ENCODE results near the gene CYP4A22. TPM values are rescaled to one million over a fixed set of nuclear protein-coding genes. Genes with fewer than 3 reads are reported as not detected.
A peak's percentile ranks its signal among the peaks of the same experiment; 100 is the strongest.
"Not testable (repeated sequence)": the region's sequence is repeated elsewhere in the genome, so short reads cannot be mapped to it uniquely, and the experiment has no call there.

Gene CYP4A22
- total RNA-seq, 4 donors from 2014 or later: not detected

- peak; percentile 93 to 94 for DNase-seq (ENCODE audit: low spot score in 2 of 2)
- 15% methylated on average over 12 of the region's 16 CpGs for WGBS
- Histone ChIP-seq H3K4me3 (peak within 1 kb of the TSS; percentile 21), H3K27ac (peak within 1 kb of the TSS; percentile 47), H3K4me1 (peaks cover 47% of the 10 kb centered on the region), H3K27me3 (no peaks in the 10 kb centered on the region), H3K9me3 (no peaks in the 10 kb centered on the region), H3K36me3 (no peaks in the 10 kb centered on the region)
- TF ChIP-seq POLR2AphosphoS5 (IDR thresholded peaks at IDR 0.05): peak in 1 of 3 donors; percentile 45
- TF ChIP-seq, protein P1, sequence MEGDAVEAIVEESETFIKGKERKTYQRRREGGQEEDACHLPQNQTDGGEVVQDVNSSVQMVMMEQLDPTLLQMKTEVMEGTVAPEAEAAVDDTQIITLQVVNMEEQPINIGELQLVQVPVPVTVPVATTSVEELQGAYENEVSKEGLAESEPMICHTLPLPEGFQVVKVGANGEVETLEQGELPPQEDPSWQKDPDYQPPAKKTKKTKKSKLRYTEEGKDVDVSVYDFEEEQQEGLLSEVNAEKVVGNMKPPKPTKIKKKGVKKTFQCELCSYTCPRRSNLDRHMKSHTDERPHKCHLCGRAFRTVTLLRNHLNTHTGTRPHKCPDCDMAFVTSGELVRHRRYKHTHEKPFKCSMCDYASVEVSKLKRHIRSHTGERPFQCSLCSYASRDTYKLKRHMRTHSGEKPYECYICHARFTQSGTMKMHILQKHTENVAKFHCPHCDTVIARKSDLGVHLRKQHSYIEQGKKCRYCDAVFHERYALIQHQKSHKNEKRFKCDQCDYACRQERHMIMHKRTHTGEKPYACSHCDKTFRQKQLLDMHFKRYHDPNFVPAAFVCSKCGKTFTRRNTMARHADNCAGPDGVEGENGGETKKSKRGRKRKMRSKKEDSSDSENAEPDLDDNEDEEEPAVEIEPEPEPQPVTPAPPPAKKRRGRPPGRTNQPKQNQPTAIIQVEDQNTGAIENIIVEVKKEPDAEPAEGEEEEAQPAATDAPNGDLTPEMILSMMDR (IDR thresholded peaks at IDR 0.05): no peak
Observed at GRCh38 chr1:47189844-47190508, 52.7 kb downstream of the CYP4A22 start, which contains the start of gene PDZK1IP1. PDZK1IP1 (minus strand) TSS chr1:47190036; CDS start chr1:47189932, 104 bp downstream.

- H3K9me3 ChIP-seq: no peaks in the 10 kb centered on the region
- 31% methylated on average over 5 of the region's 5 CpGs for WGBS
- H3K27ac ChIP-seq: peak overlapping the region; percentile 47
- peaks cover 47% of the 10 kb centered on the region for H3K4me1 ChIP-seq
- no peaks in the 10 kb centered on the region for H3K36me3 ChIP-seq
- TF ChIP-seq EP300 (IDR thresholded peaks at IDR 0.05) (no peak), POLR2A (IDR thresholded peaks at IDR 0.05) (no peak), POLR2AphosphoS5 (IDR thresholded peaks at IDR 0.05) (no peak)
- TF ChIP-seq, protein P1 (IDR thresholded peaks at IDR 0.05): no peak
- no peak for DNase-seq (ENCODE audit: low spot score in 2 of 2)
- H3K4me3 ChIP-seq: no peak overlapping the region
- H3K27me3 ChIP-seq: no peaks in the 10 kb centered on the region
Observed at GRCh38 chr1:47190509-47190855, 53.2 kb downstream of the CYP4A22 start.

GRCh38 chr1:47190857-47191256 lies 53.6 kb downstream of the CYP4A22 start:
- H3K4me3 ChIP-seq: no peak overlapping the region
- peak in 1 of 2 donors; percentile 52 for DNase-seq (ENCODE audit: low spot score in 2 of 2)
- TF ChIP-seq POLR2A (IDR thresholded peaks at IDR 0.05): no peak
- no peak for TF ChIP-seq POLR2AphosphoS5 (IDR thresholded peaks at IDR 0.05)
- TF ChIP-seq, protein P1 (IDR thresholded peaks at IDR 0.05): no peak
- no peak for TF ChIP-seq EP300 (IDR thresholded peaks at IDR 0.05)
- no peaks in the 10 kb centered on the region for H3K9me3 ChIP-seq
- H3K4me1 ChIP-seq: peaks cover 47% of the 10 kb centered on the region
- H3K27me3 ChIP-seq: no peaks in the 10 kb centered on the region
- H3K36me3 ChIP-seq: no peaks in the 10 kb centered on the region
- 80% methylated on average over 3 of the region's 6 CpGs for WGBS
- H3K27ac ChIP-seq: peak overlapping the region; percentile 47

- H3K36me3 ChIP-seq: no peaks in the 10 kb centered on the region
- no peaks in the 10 kb centered on the region for H3K27me3 ChIP-seq
- DNase-seq (ENCODE audit: low spot score in 2 of 2): peak in 1 of 2 donors; percentile 54
- no peak overlapping the region for H3K27ac ChIP-seq
- no peaks in the 10 kb centered on the region for H3K9me3 ChIP-seq
- no peak overlapping the region for H3K4me3 ChIP-seq
- TF ChIP-seq EP300 (IDR thresholded peaks at IDR 0.05): no peak
- no peak for TF ChIP-seq POLR2A (IDR thresholded peaks at IDR 0.05)
- TF ChIP-seq, protein P1 (IDR thresholded peaks at IDR 0.05): no peak
- TF ChIP-seq POLR2AphosphoS5 (IDR thresholded peaks at IDR 0.05): no peak
- peaks cover 47% of the 10 kb centered on the region for H3K4me1 ChIP-seq
- WGBS: 59% methylated on average over 4 of the region's 4 CpGs
Observed at GRCh38 chr1:47191940-47192457, 54.8 kb downstream of the CYP4A22 start.

DNA sequence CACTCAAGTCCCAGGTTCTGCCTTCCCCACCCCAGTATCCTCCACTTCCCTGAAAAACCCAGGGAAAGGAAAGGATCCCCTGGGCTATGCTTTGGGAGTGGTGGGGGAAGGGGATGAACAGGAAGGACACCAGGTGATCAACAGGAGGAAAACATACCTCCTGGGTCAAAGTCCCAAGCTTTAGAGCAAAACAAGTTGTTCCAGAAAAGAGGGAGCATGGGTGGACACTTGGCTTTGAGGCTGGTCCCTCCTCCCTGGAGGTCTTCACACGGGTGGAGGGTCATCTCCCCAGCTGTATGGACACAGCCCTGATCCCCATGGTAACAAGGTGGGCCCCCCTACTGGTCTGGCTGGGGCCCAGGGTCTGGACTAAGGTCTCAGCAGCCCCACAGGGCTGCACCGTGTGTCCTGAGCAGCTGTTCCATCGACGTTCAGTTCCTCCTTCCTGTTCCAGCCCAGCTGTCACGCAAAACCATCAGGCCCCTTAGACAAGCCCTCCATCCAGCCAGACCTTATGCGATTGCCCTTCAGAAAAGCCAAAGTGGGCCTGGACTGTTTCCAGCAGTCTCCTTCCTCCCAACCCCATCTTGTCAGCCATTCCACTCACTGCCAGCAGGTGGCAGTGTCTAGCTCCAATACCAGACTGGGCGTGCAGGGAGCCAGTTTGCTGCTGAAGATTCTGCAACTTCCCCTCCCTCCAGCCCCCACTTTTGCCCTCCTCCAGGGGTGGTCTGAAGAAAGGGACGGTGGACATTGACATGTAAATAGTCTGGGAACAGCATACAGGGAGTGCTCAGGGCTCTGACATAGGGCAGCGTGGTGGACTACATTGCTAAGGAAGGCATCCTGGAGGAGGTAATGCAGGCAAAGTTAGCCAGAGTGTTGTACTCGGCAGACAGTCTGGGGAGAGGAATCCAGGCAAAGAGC lies 55.5 kb downstream of the CYP4A22 start:
- DNase-seq (ENCODE audit: low spot score in 2 of 2): peak; percentile 85 to 87
- H3K27ac ChIP-seq: no peak overlapping the region
- 15% methylated on average over 8 of the region's 10 CpGs for WGBS
- H3K27me3 ChIP-seq: no peaks in the 10 kb centered on the region
- H3K4me3 ChIP-seq: no peak overlapping the region
- no peaks in the 10 kb centered on the region for H3K9me3 ChIP-seq
- H3K4me1 ChIP-seq: peaks cover 43% of the 10 kb centered on the region
- TF ChIP-seq POLR2A (IDR thresholded peaks at IDR 0.05) (no peak), EP300 (IDR thresholded peaks at IDR 0.05) (no peak), POLR2AphosphoS5 (IDR thresholded peaks at IDR 0.05) (no peak)
- TF ChIP-seq, protein P1 (IDR thresholded peaks at IDR 0.05): peak; percentile 52 to 92
- no peaks in the 10 kb centered on the region for H3K36me3 ChIP-seq

GRCh38 chr1:47193496-47193895 lies 56.3 kb downstream of the CYP4A22 start:
- H3K27me3 ChIP-seq, H3K36me3 ChIP-seq, H3K4me3 ChIP-seq, H3K9me3 ChIP-seq, H3K27ac ChIP-seq: not testable (repeated sequence)
- WGBS: 89% methylated on average over 10 of the region's 10 CpGs
- peaks cover 42% of the 10 kb centered on the region for H3K4me1 ChIP-seq
- DNase-seq (ENCODE audit: low spot score in 2 of 2): peak in 1 of 2 donors; percentile 64
